ENCODE data around the gene SRSF6.

DNA sequence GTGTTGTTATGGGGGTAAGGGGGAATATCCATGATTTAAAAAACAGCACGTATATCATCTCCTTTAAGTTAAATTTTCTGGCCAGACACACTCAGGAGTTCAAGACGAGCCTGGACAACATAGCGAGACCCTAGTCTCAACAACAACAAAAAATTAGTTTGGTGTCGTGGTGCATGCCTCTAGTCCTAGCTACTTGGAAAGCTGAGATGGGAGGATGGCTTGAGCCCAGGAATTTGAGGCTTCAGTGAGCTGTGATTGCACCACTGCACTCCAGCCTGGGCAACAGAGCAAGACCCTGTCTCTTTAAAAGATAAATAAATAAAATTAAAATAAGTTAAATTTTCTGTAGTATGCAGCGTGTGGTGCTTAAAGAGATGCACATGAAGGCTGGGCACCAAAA, 31.5 kb upstream of the SRSF6 start:
- TF ChIP-seq, protein P1, sequence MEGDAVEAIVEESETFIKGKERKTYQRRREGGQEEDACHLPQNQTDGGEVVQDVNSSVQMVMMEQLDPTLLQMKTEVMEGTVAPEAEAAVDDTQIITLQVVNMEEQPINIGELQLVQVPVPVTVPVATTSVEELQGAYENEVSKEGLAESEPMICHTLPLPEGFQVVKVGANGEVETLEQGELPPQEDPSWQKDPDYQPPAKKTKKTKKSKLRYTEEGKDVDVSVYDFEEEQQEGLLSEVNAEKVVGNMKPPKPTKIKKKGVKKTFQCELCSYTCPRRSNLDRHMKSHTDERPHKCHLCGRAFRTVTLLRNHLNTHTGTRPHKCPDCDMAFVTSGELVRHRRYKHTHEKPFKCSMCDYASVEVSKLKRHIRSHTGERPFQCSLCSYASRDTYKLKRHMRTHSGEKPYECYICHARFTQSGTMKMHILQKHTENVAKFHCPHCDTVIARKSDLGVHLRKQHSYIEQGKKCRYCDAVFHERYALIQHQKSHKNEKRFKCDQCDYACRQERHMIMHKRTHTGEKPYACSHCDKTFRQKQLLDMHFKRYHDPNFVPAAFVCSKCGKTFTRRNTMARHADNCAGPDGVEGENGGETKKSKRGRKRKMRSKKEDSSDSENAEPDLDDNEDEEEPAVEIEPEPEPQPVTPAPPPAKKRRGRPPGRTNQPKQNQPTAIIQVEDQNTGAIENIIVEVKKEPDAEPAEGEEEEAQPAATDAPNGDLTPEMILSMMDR (conservative IDR thresholded peaks at IDR 0.05 in 1 of 2, IDR thresholded peaks at IDR 0.05 in 1 of 2; ENCODE audit: low read depth in 1 of 2, low read length in 2 of 2) = no peak
- no peak for TF ChIP-seq EZH2 (IDR thresholded peaks at IDR 0.05; ENCODE audit: low read length, missing control alignments)

Data from fibroblast of lung (primary cell).